GM13976 (cell line): Measurements from ENCODE around the gene CBLL1.

Experiments
- DNase-seq: peaks from one replicate; pipeline ENCODE4 v3.0.0; 2012; ENCODE audit warnings: low spot score
- CTCF ChIP-seq: IDR thresholded peaks from 2 replicates; pipeline ENCODE4 v1.5.1; 2012; ENCODE audit warnings: borderline replicate concordance, mild to moderate bottlenecking; ENCODE audit not compliant: insufficient read depth; ENCODE audit errors: extremely low read depth, missing control alignments, control extremely low read depth
- in situ Hi-C: fragments of 300-500 bp; cut with MboI; formaldehyde crosslinking; loops from one replicate; pipeline ENCODE4 v1.12.0; 2022; ENCODE audit warnings: low sequenced_read_pairs, mixed read lengths, inconsistent platforms; ENCODE audit not compliant: unreplicated experiment

Gene CBLL1

GRCh38 chr7:107703219-107703618, 40.7 kb upstream of the CBLL1 start:
- in situ Hi-C loops, result no loop called here
- TF ChIP-seq CTCF, result no peak
- DNase-seq, result no peak

DNA sequence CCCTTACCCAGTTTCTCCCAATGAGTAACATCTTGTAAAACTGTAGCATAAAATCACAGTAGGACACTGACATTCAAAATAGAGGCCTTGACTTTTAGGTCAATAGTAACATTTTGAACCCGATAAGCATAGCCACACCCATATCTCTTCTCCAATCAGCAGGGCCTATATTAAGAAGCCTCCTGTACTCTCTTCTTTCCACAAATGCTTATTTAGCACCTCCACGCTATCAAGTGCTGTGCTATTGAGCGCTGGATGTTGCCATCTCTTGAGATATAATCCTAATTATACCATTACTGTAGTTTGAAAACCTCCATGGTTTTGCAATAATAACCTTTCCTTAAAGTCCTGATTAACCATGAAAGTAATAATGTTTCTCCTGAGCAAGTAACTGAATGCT, 40.1 kb upstream of the CBLL1 start:
- DNase-seq, result no peak
- no peak for TF ChIP-seq CTCF
- in situ Hi-C loops, result no loop called here

GRCh38 chr7:107708956-107709355, 35.0 kb upstream of the CBLL1 start:
- TF ChIP-seq CTCF, result no peak
- in situ Hi-C loops, result no loop called here
- DNase-seq, result no peak

DNA sequence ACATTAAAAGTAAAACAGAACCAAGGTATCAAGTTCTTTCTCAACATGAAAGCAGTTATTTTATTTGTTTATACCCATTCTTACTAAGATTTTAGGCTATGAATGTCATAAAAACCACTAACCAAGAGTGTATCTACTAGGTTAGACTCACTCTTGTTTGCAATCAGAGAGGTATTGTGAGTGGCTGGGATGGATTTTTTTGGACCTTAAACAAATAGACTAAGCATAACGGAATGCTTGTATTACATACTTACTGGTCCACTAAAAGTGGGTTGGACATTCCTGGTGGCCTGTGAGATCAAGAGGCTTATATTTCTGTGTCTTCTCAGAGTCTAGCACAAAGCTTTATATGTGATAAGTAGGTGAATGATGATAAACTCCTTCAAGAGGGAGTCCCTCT, 32.6 kb upstream of the CBLL1 start:
- no peak for DNase-seq
- in situ Hi-C loops, result no loop called here

GRCh38 chr7:107712025-107712424, 31.9 kb upstream of the CBLL1 start:
- TF ChIP-seq CTCF, result no peak
- in situ Hi-C loops, result no loop called here
- no peak for DNase-seq

More for the DNA sequence above, 32.6 kb upstream of the CBLL1 start:
- no peak for TF ChIP-seq CTCF

DNA sequence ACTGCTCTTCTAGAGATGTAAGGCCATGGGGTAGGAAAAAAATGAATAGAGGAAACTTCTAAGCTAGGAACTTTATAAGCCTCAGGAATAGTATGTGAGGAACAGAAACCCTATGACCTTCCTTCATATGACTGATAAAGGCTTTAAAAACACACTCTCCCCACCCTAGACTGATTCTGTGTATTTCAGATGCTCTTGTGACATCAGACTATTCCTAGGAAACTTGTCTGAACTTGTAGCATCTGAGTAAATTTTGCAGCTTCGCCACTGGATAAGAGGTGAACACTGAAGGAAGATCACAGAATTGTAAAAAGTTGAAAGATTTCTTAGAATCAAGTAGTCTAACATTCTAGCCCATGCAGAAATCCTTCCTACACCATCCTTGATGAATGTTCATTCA, 31.0 kb upstream of the CBLL1 start:
- DNase-seq, result no peak
- in situ Hi-C loops, result no loop called here
- TF ChIP-seq CTCF, result no peak

DNA sequence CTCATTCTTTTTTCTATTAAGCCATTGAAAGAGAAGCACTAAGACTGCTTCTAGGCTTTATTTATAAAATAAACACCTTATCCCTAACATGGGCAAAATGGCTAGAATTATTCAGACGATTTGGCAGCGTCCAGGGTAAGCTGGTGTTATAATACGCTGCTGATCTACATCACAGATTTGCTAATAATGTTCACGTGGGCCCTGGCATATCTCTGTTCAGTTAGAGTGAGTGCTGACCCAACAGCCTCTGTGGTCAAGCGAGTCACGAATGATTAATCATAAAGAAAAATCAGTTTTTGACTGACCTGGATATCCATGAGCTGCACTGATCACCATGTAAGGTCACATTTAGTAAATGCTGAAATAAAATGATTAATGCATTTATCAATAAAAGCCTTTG, 28.4 kb upstream of the CBLL1 start:
- in situ Hi-C loops, result no loop called here
- no peak for TF ChIP-seq CTCF
- DNase-seq, result no peak
